Kasumi-1 (cell line): ENCODE measurements around the gene NR1D2.
"Not testable (repeated sequence)": the region's sequence is repeated elsewhere in the genome, so short reads cannot be mapped to it uniquely, and the experiment has no call there.

Source experiments
- DNase-seq, 2 experiments: peaks; one replicate each; lab custom pipeline; 2025; lab: John Stamatoyannopoulos, UW

The NR1D2 gene

GRCh38 chr3:24005669-24006068, 60.6 kb downstream of the NR1D2 start:
- no peak for DNase-seq

GRCh38 chr3:24010834-24011233, 65.7 kb downstream of the NR1D2 start:
- not testable (repeated sequence) for DNase-seq

GRCh38 chr3:24012589-24013269, 67.6 kb downstream of the NR1D2 start:
- DNase-seq, result no peak

- DNase-seq, result no peak
Observed at GRCh38 chr3:24017305-24017704, 72.2 kb downstream of the NR1D2 start.

GRCh38 chr3:24018784-24019570, 73.9 kb downstream of the NR1D2 start:
- no peak for DNase-seq

- no peak for DNase-seq
Observed at GRCh38 chr3:24019585-24019984, 74.5 kb downstream of the NR1D2 start.

- DNase-seq, result no peak
Observed at GRCh38 chr3:24020036-24020691, 75.1 kb downstream of the NR1D2 start.

GRCh38 chr3:24023197-24023596, 78.1 kb downstream of the NR1D2 start:
- no peak for DNase-seq

GRCh38 chr3:24025805-24026204, 80.7 kb downstream of the NR1D2 start:
- no peak for DNase-seq

GRCh38 chr3:24026665-24027064, 81.6 kb downstream of the NR1D2 start:
- not testable (repeated sequence) for DNase-seq

- DNase-seq, result no peak
Observed at GRCh38 chr3:24027946-24028345, 82.9 kb downstream of the NR1D2 start.
